H9 (cell line): ENCODE data around the gene SPCS2. TPM values are rescaled to one million over a fixed set of nuclear protein-coding genes. Genes with fewer than 3 reads are reported as not detected.

Experiments used
- DNase-seq: peaks from one replicate; pipeline ENCODE4 v3.0.0-alpha.2; 2017
- H2AFZ ChIP-seq: one replicate; pipeline ENCODE4 v1.6.1; 2013; ENCODE audit warnings: mild to moderate bottlenecking, low read length, control low read depth, moderate library complexity
- H2AK5ac ChIP-seq: 2 replicates; pipeline ENCODE4 v1.6.1; 2013; ENCODE audit warnings: low read length, control low read depth, mixed read lengths; ENCODE audit not compliant: insufficient read length
- H2BK120ac ChIP-seq: one replicate; pipeline ENCODE4 v1.6.1; 2013; ENCODE audit warnings: low read depth, mild to moderate bottlenecking, low read length, control low read depth, inconsistent platforms; ENCODE audit not compliant: poor library complexity, severe bottlenecking
- H2BK12ac ChIP-seq: 2 replicates; pipeline ENCODE4 v1.6.1; 2013; ENCODE audit warnings: low read length, control low read depth, mixed read lengths, low read depth; ENCODE audit not compliant: insufficient read length
- H2BK15ac ChIP-seq: 2 replicates; pipeline ENCODE4 v1.6.1; 2013; ENCODE audit warnings: low read depth, low read length, control low read depth
- H2BK20ac ChIP-seq: one replicate; pipeline ENCODE4 v1.6.1; 2013; ENCODE audit warnings: low read depth, mild to moderate bottlenecking, low read length, control low read depth, inconsistent platforms; ENCODE audit not compliant: poor library complexity, severe bottlenecking
- H2BK5ac ChIP-seq: 2 replicates; pipeline ENCODE4 v1.6.1; 2013; ENCODE audit warnings: low read length, control low read depth, mixed read lengths; ENCODE audit not compliant: insufficient read length
- H3K14ac ChIP-seq: 2 replicates; pipeline ENCODE4 v1.6.1; 2013; ENCODE audit warnings: low read length, control low read depth; ENCODE audit not compliant: insufficient read depth
- H3K18ac ChIP-seq: 2 replicates; pipeline ENCODE4 v1.6.1; 2013; ENCODE audit warnings: low read depth, mild to moderate bottlenecking, mixed read lengths, low read length, control low read depth; ENCODE audit not compliant: insufficient read length
- H3K23ac ChIP-seq: 2 replicates; pipeline ENCODE4 v1.6.1; 2013; ENCODE audit warnings: low read length, control low read depth, mixed read lengths, low read depth; ENCODE audit not compliant: insufficient read length
- H3K23me2 ChIP-seq: 2 replicates; pipeline ENCODE4 v1.6.1; 2013; ENCODE audit warnings: low read depth, mild to moderate bottlenecking, mixed read lengths, low read length, control low read depth; ENCODE audit not compliant: insufficient read length, poor library complexity, severe bottlenecking
- H3K27ac ChIP-seq: 2 replicates; pipeline ENCODE4 v1.5.1; 2013; ENCODE audit warnings: low read length, control low read depth, mixed read lengths, low read depth; ENCODE audit not compliant: insufficient read length
- H3K27me3 ChIP-seq: 2 replicates; pipeline ENCODE4 v1.6.1; 2013; ENCODE audit warnings: low read length, control low read depth, inconsistent platforms; ENCODE audit not compliant: insufficient read depth
- H3K4ac ChIP-seq: 2 replicates; pipeline ENCODE4 v1.6.1; 2013; ENCODE audit warnings: low read depth, mild to moderate bottlenecking, control low read depth, inconsistent platforms, low read length, moderate library complexity
- H3K4me1 ChIP-seq: 2 replicates; pipeline ENCODE4 v1.6.1; 2013; ENCODE audit warnings: low read length, control low read depth, inconsistent platforms; ENCODE audit not compliant: insufficient read depth
- H3K4me2 ChIP-seq: 2 replicates; pipeline ENCODE4 v1.6.1; 2013; ENCODE audit warnings: low read length, control low read depth, mixed read lengths; ENCODE audit not compliant: insufficient read length, insufficient read depth
- H3K56ac ChIP-seq: 2 replicates; pipeline ENCODE4 v1.6.1; 2013; ENCODE audit warnings: low read depth, mild to moderate bottlenecking, mixed read lengths, low read length, control low read depth; ENCODE audit not compliant: insufficient read length
- H3K79me1 ChIP-seq: 2 replicates; pipeline ENCODE4 v1.6.1; 2013; ENCODE audit warnings: low read depth, mild to moderate bottlenecking, moderate library complexity, low read length, control low read depth, inconsistent platforms; ENCODE audit not compliant: insufficient read depth, poor library complexity, severe bottlenecking
- H3K79me2 ChIP-seq: 2 replicates; pipeline ENCODE4 v1.6.1; 2013; ENCODE audit warnings: low read length, control low read depth, inconsistent platforms; ENCODE audit not compliant: insufficient read depth
- H3K9ac ChIP-seq: 2 replicates; pipeline ENCODE4 v1.6.1; 2013; ENCODE audit warnings: low read length, control low read depth, mixed read lengths; ENCODE audit not compliant: insufficient read length; ENCODE audit errors: extremely low read depth
- H3K9me3 ChIP-seq: one replicate; pipeline ENCODE4 v1.6.1; 2013; ENCODE audit warnings: low read depth, low read length, inconsistent platforms; ENCODE audit not compliant: control insufficient read depth
- H3T11ph ChIP-seq: one replicate; pipeline ENCODE4 v1.6.1; 2013; ENCODE audit warnings: mild to moderate bottlenecking, low read length, control low read depth, inconsistent platforms
- H4K20me1 ChIP-seq: one replicate; pipeline ENCODE4 v1.6.1; 2013; ENCODE audit not compliant: control insufficient read depth, insufficient read length, insufficient read depth
- H4K5ac ChIP-seq: 2 replicates; pipeline ENCODE4 v1.6.1; 2013; ENCODE audit warnings: low read depth, mild to moderate bottlenecking, mixed read lengths, low read length, control low read depth; ENCODE audit not compliant: insufficient read length
- H4K8ac ChIP-seq: replicated peaks from 2 replicates; pipeline ENCODE4 v1.6.1; 2013; ENCODE audit warnings: low read length, control low read depth, mixed read lengths, low read depth; ENCODE audit not compliant: insufficient read length
- H4K91ac ChIP-seq: 2 replicates; pipeline ENCODE4 v1.6.1; 2013; ENCODE audit warnings: low read depth, mild to moderate bottlenecking, moderate library complexity, mixed read lengths, low read length, control low read depth; ENCODE audit not compliant: insufficient read length
- H3K27ac Mint-ChIP-seq, 3 experiments: 2 replicates in 2 of 3; 3 replicates in 1 of 3; pipeline ENCODE4 v1.8.0; 2020 to 2021; ENCODE audit warnings: mixed read lengths in 3 of 3, mild to moderate bottlenecking in 1 of 3, moderate library complexity in 1 of 3
- H3K27me3 Mint-ChIP-seq: 2 replicates; pipeline ENCODE4 v1.8.0; 2021; ENCODE audit warnings: low read depth, mild to moderate bottlenecking, moderate library complexity, mixed read lengths
- H3K36me3 Mint-ChIP-seq, 3 experiments: 2 replicates in 2 of 3; 3 replicates in 1 of 3; pipeline ENCODE4 v1.8.0; 2020 to 2021; ENCODE audit warnings: low read depth in 3 of 3, mixed read lengths in 3 of 3; ENCODE audit not compliant: insufficient read depth in 1 of 3
- H3K4me1 Mint-ChIP-seq, 2 experiments: 2 replicates each; pipeline ENCODE4 v1.8.0; 2020; ENCODE audit warnings: mixed read lengths in 2 of 2
- H3K4me3 Mint-ChIP-seq, 2 experiments: 2 replicates in 1 of 2; 3 replicates in 1 of 2; pipeline ENCODE4 v1.8.0; 2020 to 2021; ENCODE audit warnings: mild to moderate bottlenecking in 2 of 2, mixed read lengths in 2 of 2, moderate library complexity in 1 of 2
- H3K9me3 Mint-ChIP-seq, 2 experiments: 2 replicates in 1 of 2; 3 replicates in 1 of 2; pipeline ENCODE4 v1.8.0; 2020; ENCODE audit warnings: mild to moderate bottlenecking in 2 of 2, mixed read lengths in 2 of 2, moderate library complexity in 1 of 2
- WGBS: extraction: QIAGEN DNeasy Blood & Tissue Kit; methylation state at CpG from one replicate; pipeline ENCODE4 v1.1.7; 2013; ENCODE audit warnings: missing lambda C conversion rate, low lambda C conversion rate, mixed read lengths; ENCODE audit not compliant: insufficient read length; ENCODE audit errors: extremely low coverage; 5-methylcytosine and 5-hydroxymethylcytosine counted together
- total RNA-seq: library from RNA; stranded (reverse); gene quantifications from 2 replicates; pipeline ENCODE4 v1.2.1, GENCODE V29; 2021
- TF ChIP-seq, protein P1 (sequence below): fragments of 200-600 bp; sonication (generic); conservative IDR thresholded peaks from 3 replicates; pipeline ENCODE4 v1.8.0; 2021; ENCODE audit warnings: antibody characterized with exemption, mild to moderate bottlenecking

Gene SPCS2
- total RNA-seq, 1 experiment from 2014 or later, result 144 TPM

DNA sequence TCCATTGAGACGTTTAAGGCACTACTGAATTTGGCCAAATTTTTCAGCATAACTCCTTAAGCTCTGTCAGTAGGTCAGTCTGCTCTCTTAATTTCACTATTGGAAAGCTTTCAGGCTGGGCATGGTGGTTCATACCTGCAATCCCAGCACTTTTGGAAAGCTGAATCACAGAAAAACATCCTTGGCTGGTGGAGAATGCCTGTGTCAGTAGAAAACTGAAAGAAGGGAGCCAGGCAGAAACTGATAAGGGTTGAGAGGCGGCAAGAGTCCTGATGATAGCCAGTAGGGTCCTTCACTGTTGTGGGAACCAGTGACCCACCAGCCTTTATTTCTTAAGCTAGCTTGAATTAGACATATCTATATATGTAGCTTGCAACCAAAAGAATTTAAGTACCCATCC, 62.3 kb downstream of the SPCS2 start:
- peaks cover 2 to 39% (median 15%) of the 10 kb centered on the region in 3 experiments; a peak in 5 of 7 replicates for H3K36me3 Mint-ChIP-seq
- no CpG with 5 or more reads among the region's 2 CpGs for WGBS
- Histone ChIP-seq H2BK20ac (no peak overlapping the region), H2BK5ac (no peak overlapping the region), H3K4me1 (no peaks in the 10 kb centered on the region), H3T11ph (no peak overlapping the region), H3K56ac (no peak overlapping the region), H4K8ac (no peak overlapping the region), H3K9ac (no peak overlapping the region), H2AK5ac (no peak overlapping the region), H3K79me1 (no peaks in the 10 kb centered on the region), H3K18ac (no peak overlapping the region), H2AFZ (no peak overlapping the region), H2BK15ac (no peak overlapping the region), H3K79me2 (no peaks in the 10 kb centered on the region), H2BK12ac (no peak overlapping the region), H3K14ac (no peak overlapping the region), H3K27ac (no peak overlapping the region), H3K4me2 (no peak overlapping the region), H3K23ac (no peak overlapping the region), H4K5ac (no peak overlapping the region), H3K4ac (no peak overlapping the region), H4K20me1 (no peaks in the 10 kb centered on the region), H2BK120ac (no peak overlapping the region), H4K91ac (no peak overlapping the region), H3K27me3 (no peaks in the 10 kb centered on the region), H3K23me2 (no peaks in the 10 kb centered on the region), H3K9me3 (no peaks in the 10 kb centered on the region)
- peaks cover 8 to 9% of the 10 kb centered on the region in 2 experiments for H3K4me1 Mint-ChIP-seq
- H3K27ac Mint-ChIP-seq, result no peak overlapping the region
- no peaks in the 10 kb centered on the region for H3K9me3 Mint-ChIP-seq
- DNase-seq, result no peak
- H3K4me3 Mint-ChIP-seq, result no peak overlapping the region
- no peaks in the 10 kb centered on the region for H3K27me3 Mint-ChIP-seq
- TF ChIP-seq, protein P1, sequence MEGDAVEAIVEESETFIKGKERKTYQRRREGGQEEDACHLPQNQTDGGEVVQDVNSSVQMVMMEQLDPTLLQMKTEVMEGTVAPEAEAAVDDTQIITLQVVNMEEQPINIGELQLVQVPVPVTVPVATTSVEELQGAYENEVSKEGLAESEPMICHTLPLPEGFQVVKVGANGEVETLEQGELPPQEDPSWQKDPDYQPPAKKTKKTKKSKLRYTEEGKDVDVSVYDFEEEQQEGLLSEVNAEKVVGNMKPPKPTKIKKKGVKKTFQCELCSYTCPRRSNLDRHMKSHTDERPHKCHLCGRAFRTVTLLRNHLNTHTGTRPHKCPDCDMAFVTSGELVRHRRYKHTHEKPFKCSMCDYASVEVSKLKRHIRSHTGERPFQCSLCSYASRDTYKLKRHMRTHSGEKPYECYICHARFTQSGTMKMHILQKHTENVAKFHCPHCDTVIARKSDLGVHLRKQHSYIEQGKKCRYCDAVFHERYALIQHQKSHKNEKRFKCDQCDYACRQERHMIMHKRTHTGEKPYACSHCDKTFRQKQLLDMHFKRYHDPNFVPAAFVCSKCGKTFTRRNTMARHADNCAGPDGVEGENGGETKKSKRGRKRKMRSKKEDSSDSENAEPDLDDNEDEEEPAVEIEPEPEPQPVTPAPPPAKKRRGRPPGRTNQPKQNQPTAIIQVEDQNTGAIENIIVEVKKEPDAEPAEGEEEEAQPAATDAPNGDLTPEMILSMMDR, result no peak
